Epithelial cell of esophagus (primary cell): ENCODE data around the gene YIPF1.

Experiments
- DNase-seq: peaks from one replicate; pipeline ENCODE4 v3.0.0; 2010; ENCODE audit warnings: low read depth
- H3K4me3 ChIP-seq: 2 replicates; pipeline ENCODE4 v1.5.1; 2011; ENCODE audit warnings: mild to moderate bottlenecking, low read length, control low read depth
- TF ChIP-seq, protein P1 (sequence below): IDR thresholded peaks from 2 replicates; pipeline ENCODE4 v1.5.1; 2011; ENCODE audit warnings: low read depth, mild to moderate bottlenecking, low read length, control low read depth, inconsistent platforms; ENCODE audit not compliant: insufficient read depth; ENCODE audit errors: missing control alignments

The YIPF1 gene

DNA sequence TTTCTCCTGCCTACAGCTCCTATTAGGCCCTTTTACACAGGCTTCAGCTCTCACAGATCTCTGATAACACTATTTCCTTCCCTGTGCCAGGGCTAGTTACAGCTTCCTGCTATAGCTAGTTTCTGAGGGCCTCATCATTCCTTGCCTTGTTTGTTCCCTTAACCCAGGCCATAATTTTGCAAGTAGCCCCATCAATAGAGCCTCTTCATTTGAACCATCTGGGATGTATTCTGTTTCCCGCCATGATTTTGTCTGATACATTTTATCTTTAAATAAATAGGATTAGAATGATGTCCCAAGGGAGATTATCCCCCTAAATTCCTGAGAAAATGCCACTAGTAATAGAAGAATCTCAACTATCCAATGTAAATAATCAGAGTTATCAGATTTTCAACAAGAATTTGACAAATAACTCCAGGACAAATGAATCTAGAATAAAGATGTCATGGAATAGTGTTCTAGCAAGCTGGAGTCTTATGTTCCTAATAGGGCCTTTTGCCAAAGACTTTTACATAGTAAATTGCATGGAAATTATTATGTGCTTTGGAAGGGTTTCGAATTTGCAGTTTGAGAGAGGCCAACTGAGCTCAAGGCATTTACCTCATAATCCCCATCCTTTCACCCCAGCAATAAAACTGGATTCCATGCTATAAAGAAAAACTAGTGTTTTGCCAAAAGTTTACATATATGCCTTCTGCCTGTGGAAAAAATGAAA, 39.8 kb upstream of the YIPF1 start:
- DNase-seq: no peak
- H3K4me3 ChIP-seq: no peak overlapping the region
- TF ChIP-seq, protein P1, sequence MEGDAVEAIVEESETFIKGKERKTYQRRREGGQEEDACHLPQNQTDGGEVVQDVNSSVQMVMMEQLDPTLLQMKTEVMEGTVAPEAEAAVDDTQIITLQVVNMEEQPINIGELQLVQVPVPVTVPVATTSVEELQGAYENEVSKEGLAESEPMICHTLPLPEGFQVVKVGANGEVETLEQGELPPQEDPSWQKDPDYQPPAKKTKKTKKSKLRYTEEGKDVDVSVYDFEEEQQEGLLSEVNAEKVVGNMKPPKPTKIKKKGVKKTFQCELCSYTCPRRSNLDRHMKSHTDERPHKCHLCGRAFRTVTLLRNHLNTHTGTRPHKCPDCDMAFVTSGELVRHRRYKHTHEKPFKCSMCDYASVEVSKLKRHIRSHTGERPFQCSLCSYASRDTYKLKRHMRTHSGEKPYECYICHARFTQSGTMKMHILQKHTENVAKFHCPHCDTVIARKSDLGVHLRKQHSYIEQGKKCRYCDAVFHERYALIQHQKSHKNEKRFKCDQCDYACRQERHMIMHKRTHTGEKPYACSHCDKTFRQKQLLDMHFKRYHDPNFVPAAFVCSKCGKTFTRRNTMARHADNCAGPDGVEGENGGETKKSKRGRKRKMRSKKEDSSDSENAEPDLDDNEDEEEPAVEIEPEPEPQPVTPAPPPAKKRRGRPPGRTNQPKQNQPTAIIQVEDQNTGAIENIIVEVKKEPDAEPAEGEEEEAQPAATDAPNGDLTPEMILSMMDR: no peak

DNA sequence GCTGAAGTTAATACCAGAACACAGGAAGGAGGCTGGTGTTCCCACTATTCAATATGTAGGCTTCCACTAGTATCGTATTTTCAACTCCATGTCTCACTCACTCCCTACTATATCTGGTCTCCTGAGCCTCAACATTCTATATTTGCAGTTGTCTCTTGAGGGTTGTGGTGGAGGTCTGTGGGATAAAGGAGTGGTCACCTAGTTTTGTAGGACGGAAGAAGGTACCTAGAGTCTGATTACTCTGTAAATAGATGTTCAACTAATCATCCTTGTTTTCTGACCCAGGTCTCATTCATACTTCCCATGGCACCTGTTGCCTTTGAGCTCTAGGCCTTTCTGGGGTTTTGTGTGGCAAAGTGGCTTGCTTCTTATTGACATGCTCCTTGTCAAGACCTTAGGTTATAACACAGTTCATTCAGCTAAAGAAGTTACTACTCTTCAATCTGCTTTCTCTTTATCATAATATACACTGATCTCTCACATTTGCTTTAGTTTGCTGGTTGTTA, 37.8 kb upstream of the YIPF1 start:
- TF ChIP-seq, protein P1: no peak
- no peak overlapping the region for H3K4me3 ChIP-seq
- DNase-seq: no peak

DNA sequence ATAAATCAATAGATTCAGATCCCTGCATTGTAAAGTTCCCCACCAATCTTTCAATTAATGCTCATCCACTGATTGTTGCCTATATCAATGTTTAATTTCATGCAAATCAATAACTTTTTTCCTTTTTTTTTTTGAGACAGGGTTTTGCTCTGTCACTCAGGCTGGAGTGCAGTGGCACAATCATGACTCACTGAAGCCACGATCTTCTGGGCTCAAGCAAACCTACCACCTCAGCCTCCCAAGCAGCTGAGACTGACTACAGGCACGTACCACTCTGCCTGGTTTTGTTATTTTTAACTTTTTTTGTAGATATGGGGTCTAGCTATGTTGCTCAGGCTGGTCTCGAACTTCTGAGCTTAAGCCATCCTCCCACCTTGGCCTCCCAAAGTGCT, 30.1 kb upstream of the YIPF1 start:
- DNase-seq: peak; percentile 36
- TF ChIP-seq, protein P1: no peak

DNA sequence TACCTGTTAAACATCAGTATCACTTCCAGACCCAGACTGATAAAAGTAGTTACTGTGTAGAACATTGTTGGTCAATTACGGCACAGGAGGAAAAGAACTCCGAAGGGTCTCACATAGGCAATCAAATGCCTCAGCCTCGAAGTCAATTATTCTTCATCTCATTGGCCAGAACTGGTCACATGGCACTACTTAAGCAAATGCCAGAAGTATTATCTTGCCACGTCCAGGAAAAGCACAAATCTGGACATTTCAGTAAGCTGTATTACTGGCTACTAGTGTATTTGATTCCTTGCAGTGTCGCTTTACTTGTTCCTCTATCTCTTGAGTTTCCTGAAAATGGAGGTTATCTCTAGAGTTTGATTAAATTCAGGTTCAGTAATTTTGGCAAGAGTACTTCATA, 28.7 kb upstream of the YIPF1 start:
- no peak overlapping the region for H3K4me3 ChIP-seq
- DNase-seq: no peak
- TF ChIP-seq, protein P1: no peak

More for the DNA sequence above, 30.1 kb upstream of the YIPF1 start:
- H3K4me3 ChIP-seq: no peak overlapping the region

DNA sequence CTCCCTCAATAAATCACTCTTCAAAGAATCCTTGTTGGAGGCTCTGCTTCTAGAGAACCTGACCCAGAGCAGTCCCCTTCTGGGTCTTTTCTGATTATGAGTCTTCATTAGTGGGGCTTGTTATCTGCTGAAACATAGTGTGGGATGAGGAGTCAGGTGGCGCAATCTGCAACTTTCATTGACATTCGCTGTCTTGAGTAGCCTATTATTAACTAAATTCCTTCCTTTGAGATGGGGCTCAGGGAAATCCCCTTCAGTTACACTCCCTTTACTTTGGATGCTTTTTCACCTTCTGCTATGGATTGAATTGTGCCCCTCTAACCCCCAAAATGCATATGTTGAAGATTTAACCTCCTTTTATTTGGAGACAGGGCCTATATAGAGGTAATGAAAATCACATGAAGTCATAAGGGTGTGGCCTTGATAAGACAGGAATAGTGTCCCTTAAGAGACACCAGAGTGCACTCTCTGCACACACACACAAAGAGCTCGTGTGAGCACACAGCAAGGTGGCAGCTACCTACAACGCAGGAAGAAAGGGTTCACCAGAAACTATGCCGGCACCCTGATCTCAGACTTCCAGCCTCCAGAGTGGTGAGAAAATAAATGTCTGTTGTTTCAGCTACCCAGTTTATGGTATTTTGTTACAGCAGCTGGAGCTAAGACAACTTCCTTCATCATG, 23.9 kb upstream of the YIPF1 start:
- H3K4me3 ChIP-seq: no peak overlapping the region
- DNase-seq: no peak
- TF ChIP-seq, protein P1: no peak

DNA sequence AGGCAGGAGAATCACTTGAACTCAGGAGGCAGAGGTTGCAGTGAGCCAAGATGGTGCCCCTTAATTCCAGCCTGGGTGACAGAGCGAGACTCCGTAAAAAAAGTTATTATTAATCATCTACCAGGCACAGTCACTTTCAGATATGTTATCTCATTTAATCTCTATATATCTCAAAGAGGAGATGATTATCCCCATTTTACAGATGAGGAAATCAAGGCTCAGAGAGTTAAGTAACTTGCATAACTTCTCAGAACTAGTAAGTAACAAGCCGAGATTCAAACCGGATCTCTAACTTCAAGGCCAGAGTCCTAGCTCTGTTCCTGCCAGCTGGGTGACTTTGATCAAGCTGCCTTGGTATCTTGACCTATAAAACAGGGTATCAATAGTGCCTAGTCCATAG, 21.8 kb upstream of the YIPF1 start:
- TF ChIP-seq, protein P1: no peak

More for the DNA sequence above, 21.8 kb upstream of the YIPF1 start:
- H3K4me3 ChIP-seq: no peak overlapping the region
- DNase-seq: no peak
